Left renal cortex interstitium (tissue), 4 donors: ENCODE data around the gene CCL23. TPM values are rescaled to one million over a fixed set of nuclear protein-coding genes. Genes with fewer than 3 reads are reported as not detected.
"Not testable (repeated sequence)": the region's sequence is repeated elsewhere in the genome, so short reads cannot be mapped to it uniquely, and the experiment has no call there.

Experiments used
- DNase-seq, 4 donors: peaks; one replicate each; pipeline ENCODE4 v3.0.0-alpha.2; 2013; ENCODE audit warnings: low read depth in 4 of 4, low spot score in 2 of 4, missing footprints in 1 of 4
- polyA plus RNA-seq, 4 donors: library from polyadenylated mRNA; unstranded; fragments of 120-200 nt; gene quantifications; one replicate each; pipeline ENCODE4 v1.2.1, GENCODE V29; 2013; ENCODE audit not compliant: insufficient read length in 4 of 4

The CCL23 gene
- polyA plus RNA-seq, 4 donors, result 0.30 TPM; not detected in 3

DNA sequence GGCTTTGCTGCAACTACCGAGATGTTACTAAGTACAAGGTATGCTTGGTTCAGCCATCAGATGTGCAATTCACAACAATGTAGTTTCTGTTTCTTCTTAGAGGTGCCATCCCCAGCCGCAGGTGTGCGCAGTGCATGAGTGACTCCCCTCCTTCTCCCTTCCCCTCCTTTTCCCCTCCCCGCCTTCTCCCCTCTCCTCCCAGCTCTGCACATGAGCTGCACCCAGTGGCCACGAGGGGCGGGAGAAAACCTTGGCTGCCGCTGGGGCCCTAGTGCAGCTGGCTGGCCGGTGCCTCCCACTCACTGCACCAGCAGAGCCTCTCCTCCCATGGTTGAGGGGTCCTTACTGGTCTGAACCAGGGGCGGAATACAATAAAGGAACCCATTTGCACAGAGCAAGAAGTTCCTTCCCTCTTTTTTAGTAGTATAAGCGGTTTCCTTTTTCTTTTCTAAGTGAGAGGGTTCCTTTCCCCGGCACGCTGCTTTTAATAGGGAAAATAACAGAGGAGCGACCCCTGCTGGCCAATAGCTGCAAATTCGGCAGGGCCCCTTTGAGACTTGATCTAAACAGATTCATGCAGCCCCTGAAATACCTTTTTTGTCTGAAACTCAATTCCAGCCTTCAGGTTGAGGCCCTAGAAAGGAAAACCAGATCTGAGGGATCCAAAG is 8.6 kb downstream of the CCL23 start:
- DNase-seq, result no peak

GRCh38 chr17:36004594-36005108 is 13.1 kb downstream of the CCL23 start:
- DNase-seq, result peak in 2 of 4 donors; percentile 21 to 27

GRCh38 chr17:36002631-36003030 is 15.1 kb downstream of the CCL23 start:
- no peak for DNase-seq

- DNase-seq, result peak in 2 of 4 donors; percentile 44 to 50
Measured at GRCh38 chr17:36001862-36002603, 15.7 kb downstream of the CCL23 start.

DNA sequence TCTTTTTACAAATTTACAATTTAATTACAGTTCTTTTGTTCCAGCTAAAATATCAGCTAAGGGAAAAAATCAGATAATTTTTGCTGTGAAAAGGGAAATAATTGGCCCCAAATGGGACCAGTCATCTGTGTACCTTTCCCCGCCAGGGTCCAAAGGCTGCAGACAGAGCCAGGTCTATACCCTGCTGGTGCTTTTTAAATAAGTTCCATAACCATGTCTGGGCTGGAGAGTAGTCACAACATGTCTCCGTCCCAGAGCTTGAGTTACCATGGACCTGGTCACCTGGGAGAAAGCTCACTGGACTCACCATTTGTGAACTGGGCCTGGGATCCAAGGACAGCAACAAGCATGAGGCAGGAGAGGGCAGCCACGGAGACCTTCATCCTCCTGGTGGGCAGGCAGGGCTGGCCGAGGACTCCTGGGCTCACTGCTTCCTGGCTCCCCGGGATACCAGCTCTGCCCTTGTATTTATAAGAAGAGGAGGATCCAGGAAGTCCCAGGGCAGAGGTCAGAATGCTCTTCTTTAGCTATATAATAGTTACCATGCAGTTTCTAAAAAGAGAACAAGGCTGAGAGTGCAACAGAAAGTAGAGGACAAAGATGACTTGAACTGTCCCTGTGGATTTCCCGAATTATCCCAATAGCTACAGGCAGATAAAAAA is 16.5 kb downstream of the CCL23 start, which contains the start of gene CCL15:
TSS of gene CCL15 (minus strand) at position 444 of the 662 bp plus-strand sequence. CDS start at position 383, 61 bp downstream.
- no peak for DNase-seq

DNA sequence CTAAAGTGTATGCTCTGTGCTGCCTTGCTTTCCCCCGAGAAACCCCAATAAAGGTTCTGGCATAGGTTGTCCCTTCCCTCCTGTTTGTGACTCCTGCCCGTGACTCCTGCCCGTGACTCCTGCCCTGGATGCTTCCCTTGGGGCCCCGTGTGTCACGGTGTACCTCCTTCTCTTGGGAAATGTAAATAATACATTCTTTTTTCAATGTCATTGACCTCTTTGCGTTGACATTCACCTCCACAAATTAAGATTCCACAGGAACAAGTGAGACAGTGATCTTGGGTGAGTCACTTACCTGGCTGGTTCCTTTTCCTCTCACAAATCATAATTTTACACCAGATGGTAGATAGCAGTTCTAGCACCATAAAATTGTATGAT is 17.1 kb downstream of the CCL23 start:
- no peak for DNase-seq

- DNase-seq, result no peak
Measured at GRCh38 chr17:35998756-35999155, 19.0 kb downstream of the CCL23 start.

DNA sequence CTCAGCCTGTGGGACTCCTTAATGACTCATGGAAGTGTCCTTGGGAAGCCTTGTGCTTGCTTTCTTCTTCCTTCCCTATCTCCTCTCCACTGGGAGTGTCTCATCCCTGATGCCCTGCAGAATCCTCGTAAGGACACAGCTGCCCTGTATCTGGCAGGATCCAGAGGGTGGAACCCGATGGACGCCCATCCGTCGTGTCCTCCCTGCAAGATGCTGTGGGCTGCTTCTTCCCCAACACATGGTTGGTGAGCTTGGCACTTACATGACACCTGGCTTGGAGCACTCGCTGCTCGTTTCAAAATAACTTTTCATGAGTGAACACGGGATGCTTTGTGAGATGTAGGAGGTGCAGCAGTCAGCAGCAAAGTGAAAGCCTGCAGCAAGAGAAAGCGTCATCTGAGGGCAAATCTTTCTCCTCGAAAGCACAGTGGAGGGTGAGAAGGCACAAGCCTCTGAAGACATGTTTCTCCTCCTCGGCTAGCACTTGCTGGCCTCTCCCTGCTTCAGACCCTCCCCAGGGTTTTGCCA is 19.7 kb downstream of the CCL23 start:
- DNase-seq, result no peak

GRCh38 chr17:35995346-35995745 is 22.4 kb downstream of the CCL23 start:
- not testable (repeated sequence) for DNase-seq

DNA sequence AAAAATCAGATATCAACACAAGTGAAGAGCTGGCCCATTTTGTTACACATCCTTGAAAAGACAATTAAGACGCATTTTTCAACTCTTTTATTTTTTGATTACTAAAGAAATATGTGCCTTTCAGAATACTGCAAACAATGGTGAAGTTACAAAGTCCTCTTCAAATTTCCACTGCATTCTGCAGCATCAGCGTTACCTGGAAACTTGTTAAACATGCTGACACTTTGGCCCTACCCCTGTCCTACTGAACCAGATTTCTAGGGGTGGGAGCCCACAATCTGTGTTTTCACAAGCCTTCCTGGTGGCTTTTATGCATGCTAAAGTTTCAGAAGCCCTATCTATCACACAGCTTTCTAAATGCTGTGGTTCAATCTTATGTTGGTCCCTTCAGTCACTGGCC is 26.7 kb downstream of the CCL23 start:
- no peak for DNase-seq

DNA sequence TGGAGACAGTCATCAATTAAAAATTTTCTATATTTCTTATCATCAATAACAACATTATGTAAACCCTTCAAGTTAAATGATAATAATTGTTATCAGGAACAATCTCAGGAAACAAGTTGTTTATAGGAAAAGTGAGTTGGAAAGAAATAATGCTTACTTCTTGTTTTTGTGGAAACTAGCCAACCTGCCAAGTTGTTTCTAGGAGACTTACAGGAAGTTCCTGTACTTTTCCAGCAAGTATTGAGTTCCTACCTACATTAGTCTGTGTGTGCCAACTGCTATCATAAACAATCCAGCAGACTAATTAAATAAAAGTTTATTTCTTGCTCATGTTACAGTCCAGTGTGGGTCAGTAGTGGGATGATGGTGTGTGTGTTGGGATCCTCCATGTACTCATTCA is 29.6 kb downstream of the CCL23 start:
- DNase-seq, result no peak

GRCh38 chr17:35986643-35987042 is 31.1 kb downstream of the CCL23 start, which contains the start of gene CCL14:
TSS of gene CCL14 (minus strand) at chr17:35986729. CDS start at chr17:35986649, 80 bp downstream.
- DNase-seq, result no peak

DNA sequence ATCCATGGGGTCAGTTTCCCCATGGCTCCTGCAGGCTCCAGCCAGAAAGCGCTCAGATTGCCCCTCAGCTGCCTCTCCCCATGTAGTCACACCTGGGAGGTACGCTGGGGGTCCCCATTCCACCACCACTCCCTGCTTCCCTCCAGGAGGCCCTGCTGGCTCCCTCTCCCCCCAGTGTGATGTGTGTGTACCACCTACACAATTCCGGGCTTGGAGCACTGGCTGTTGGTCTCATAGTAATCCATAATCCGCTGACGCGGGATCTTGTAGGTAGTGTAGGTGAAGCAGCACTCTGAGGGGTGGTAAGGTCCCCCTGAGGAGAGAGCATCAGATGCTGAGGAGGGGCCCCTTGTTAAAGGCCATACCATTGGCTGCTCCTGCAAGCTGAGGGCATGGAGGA is 33.6 kb downstream of the CCL23 start:
- no peak for DNase-seq

DNA sequence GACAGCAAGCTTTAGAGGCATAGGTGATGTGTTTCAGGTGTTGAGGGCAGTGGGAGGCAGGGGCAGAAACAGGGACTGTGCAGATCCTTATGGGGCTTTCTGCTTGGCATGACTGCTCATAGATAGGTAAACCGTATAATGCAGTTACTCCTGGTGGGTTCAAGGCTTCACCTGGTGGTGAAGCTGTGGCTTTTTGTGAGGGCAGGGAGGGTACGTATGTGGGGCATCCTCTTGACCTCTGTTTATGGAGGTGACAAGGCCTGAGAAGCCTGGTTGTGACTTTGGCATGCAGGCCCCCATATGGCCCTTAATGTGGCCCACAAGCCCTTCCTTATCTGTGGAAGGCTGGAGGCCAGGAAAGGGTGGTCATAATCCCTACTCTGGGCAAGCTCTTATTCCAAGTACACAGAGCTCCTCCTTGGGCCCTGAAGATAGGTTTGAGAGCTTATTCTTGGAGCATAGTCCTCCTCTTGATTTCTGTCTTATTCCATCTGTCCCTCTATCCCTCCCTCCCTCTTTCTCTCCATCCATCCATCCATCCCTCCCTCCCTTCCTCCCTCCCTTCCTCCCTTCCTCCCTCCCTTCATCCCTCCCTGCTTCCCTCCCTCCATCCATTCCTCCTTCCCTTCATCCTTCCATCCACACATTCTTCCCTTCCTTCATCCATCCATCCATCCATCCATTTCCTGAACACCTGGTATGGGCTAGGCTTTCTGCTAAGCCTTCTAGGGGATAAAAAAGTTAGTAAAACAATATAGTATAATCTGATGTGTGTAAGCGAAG is 35.2 kb downstream of the CCL23 start:
- DNase-seq, result no peak

GRCh38 chr17:35981908-35982330 is 35.9 kb downstream of the CCL23 start:
- DNase-seq, result no peak

DNA sequence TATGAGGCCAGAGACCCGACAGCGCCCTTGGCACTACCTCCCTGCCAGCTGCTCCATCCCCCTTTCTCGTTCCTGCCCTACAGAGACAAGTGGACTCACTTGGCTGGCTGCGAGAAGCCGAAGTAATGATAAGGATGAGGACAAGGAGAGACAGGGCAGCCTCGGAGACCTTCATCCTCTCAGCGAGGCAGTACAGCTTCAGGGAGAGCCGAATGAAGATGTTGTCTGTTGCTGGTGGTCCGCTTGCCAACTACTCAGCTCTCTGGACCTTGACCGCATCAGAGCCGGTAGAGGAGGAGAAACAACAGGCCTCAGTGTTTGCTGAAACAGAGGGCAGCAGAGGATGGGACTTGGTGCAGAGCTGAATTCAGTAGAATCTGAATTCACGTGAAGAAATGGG is 36.5 kb downstream of the CCL23 start, which contains the start of gene CCL16:
TSS of gene CCL16 (minus strand) at position 252 of the 400 bp plus-strand sequence. CDS start at position 175, 77 bp downstream.
- DNase-seq, result no peak

DNA sequence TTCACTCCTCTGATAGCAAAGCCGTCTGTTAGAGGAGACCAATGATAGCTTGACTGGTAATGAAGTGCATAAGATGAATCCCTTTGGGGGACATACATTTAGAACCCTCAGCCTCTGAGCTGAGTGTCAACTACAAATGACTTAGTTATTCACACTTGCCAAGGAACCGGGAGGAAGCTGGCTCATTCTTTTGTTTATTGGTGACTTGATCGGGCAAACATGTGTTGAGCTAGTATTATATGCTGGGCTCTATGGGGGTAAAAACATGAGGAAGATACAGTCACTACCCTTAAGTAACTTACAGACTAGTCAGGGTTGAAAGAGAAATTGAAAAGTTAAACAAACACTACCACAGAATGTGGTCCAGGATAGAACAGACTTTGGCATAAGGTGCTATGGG is 39.4 kb downstream of the CCL23 start:
- DNase-seq, result no peak

GRCh38 chr17:35977509-35977908 is 40.3 kb downstream of the CCL23 start:
- DNase-seq, result no peak

DNA sequence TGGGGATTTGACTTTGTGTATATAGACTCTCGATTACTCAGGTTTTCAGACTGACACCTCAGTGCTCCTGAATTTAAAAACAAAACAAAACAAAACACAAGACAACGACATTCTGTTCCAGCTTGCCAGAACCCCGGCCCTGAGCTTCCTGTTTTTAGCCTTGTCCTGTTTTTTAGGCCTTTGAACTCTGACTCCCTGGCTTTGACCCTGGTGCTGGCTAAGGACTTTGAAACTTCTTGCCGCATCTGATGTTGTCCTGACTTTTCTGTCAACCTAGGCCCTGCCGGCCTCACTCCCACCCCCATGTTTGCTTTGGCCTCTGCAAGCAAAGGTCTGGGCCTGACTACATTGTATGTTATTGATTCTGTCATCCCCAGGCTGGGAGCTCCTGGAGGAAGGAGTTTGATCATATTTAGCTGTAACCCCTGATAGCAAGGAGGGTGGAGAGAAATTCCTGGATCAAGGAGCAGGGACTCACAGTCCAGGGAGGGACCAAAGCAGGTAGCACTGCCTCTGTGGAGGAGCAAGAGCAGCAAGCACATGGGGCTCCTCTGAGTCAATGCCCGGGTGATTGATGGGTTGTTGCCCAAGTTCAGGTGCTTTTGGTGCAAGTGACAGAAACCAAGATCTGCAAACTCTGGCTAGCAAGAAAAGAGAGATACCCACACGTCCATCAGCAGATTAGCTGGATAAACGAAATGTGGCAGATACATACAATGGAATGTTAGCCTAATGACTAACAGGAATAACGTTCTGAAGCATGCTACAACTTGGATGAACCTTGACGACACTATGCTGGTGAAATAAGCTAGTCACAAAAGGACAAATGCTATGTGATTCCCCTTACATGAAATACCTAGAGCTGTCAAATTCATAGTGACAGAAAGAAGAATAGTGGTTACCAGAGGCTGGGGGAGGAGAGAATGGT is 44.2 kb downstream of the CCL23 start:
- DNase-seq, result no peak
